Fibroblast of skin of left quadriceps (primary cell): ENCODE results near the gene SORCS2.
A peak's percentile ranks its signal among the peaks of the same experiment; 100 is the strongest.

ENCODE experiments used
- DNase-seq, 2 experiments: peaks; one replicate each; pipeline ENCODE4 v3.0.0-alpha.2; 2013; ENCODE audit warnings: low read depth in 2 of 2

The SORCS2 gene

GRCh38 chr4:7612311-7612897 is 420.1 kb downstream of the SORCS2 start:
- DNase-seq: no peak

- DNase-seq: no peak
Observed at GRCh38 chr4:7614350-7614949, 422.1 kb downstream of the SORCS2 start.

GRCh38 chr4:7616193-7616592 is 423.9 kb downstream of the SORCS2 start:
- DNase-seq: no peak

GRCh38 chr4:7618361-7618760 is 426.0 kb downstream of the SORCS2 start:
- DNase-seq: no peak

GRCh38 chr4:7620086-7620813 is 427.9 kb downstream of the SORCS2 start:
- DNase-seq: no peak

- DNase-seq: no peak
Observed at GRCh38 chr4:7620814-7621176, 428.5 kb downstream of the SORCS2 start.

- DNase-seq: no peak
Observed at GRCh38 chr4:7621252-7622035, 429.1 kb downstream of the SORCS2 start.

GRCh38 chr4:7622371-7622770 is 430.0 kb downstream of the SORCS2 start:
- DNase-seq: no peak

- no peak for DNase-seq
Observed at GRCh38 chr4:7623468-7623867, 431.1 kb downstream of the SORCS2 start.

- no peak for DNase-seq
Observed at GRCh38 chr4:7624396-7624980, 432.1 kb downstream of the SORCS2 start.

- no peak for DNase-seq
Observed at GRCh38 chr4:7625071-7625470, 432.7 kb downstream of the SORCS2 start.

GRCh38 chr4:7626531-7626930 is 434.2 kb downstream of the SORCS2 start:
- DNase-seq: no peak

GRCh38 chr4:7627251-7628250 is 435.2 kb downstream of the SORCS2 start:
- DNase-seq: no peak

GRCh38 chr4:7628432-7628831 is 436.1 kb downstream of the SORCS2 start:
- DNase-seq: no peak

GRCh38 chr4:7629501-7630254 is 437.3 kb downstream of the SORCS2 start:
- no peak for DNase-seq

GRCh38 chr4:7630568-7631287 is 438.4 kb downstream of the SORCS2 start:
- peak; percentile 67 to 69 for DNase-seq

- no peak for DNase-seq
Observed at GRCh38 chr4:7631288-7632014, 439.1 kb downstream of the SORCS2 start.

- DNase-seq: no peak
Observed at GRCh38 chr4:7632341-7632740, 440.0 kb downstream of the SORCS2 start.

- DNase-seq: no peak
Observed at GRCh38 chr4:7632971-7633370, 440.6 kb downstream of the SORCS2 start.
